Kidney (tissue), 14 donors: Measurements from ENCODE around the gene EPHA4. TPM values are rescaled to one million over a fixed set of nuclear protein-coding genes. Genes with fewer than 3 reads are reported as not detected.

ENCODE experiments used
- DNase-seq, 5 donors: peaks; one replicate each; pipeline ENCODE4 v3.0.0-alpha.2; 2013 to 2020
- FAIRE-seq: peaks from 2 replicates; lab custom pipeline; 2012; peaks lifted over from hg19 to GRCh38; lab: Jason Lieb, UNC
- H3K27ac ChIP-seq, 2 donors: one replicate each; pipeline ENCODE4 v1.7.0; 2013; ENCODE audit warnings: low read depth in 2 of 2, low read length in 2 of 2, inconsistent platforms in 1 of 2
- H3K27me3 ChIP-seq: one replicate; pipeline ENCODE4 v1.7.1; 2013; ENCODE audit warnings: low read length, inconsistent platforms; ENCODE audit not compliant: control insufficient read depth, insufficient read depth
- H3K36me3 ChIP-seq, 3 donors: one replicate each; pipeline versions ENCODE4 v1.7.0 to v1.7.1; 2013; ENCODE audit warnings: low read length in 3 of 3, control low read depth in 1 of 3, inconsistent platforms in 1 of 3; ENCODE audit not compliant: insufficient read depth in 3 of 3, control insufficient read depth in 2 of 3
- H3K4me1 ChIP-seq, 3 donors: one replicate each; pipeline versions ENCODE4 v1.7.0 to v1.7.1; 2013; ENCODE audit warnings: low read length in 3 of 3, inconsistent platforms in 1 of 3, low read depth in 1 of 3; ENCODE audit not compliant: control insufficient read depth in 2 of 3, insufficient read depth in 2 of 3
- H3K4me3 ChIP-seq, 3 donors: one replicate each; pipeline versions ENCODE4 v1.7.0 to v1.8.1; 2013; ENCODE audit warnings: low read length in 3 of 3, control low read depth in 1 of 3, inconsistent platforms in 1 of 3
- H3K9ac ChIP-seq, 3 donors: one replicate each; pipeline versions ENCODE4 v1.7.0 to v1.7.1; 2013; ENCODE audit warnings: low read length in 3 of 3, control low read depth in 1 of 3, inconsistent platforms in 1 of 3
- H3K9me3 ChIP-seq, 3 donors: one replicate each; pipeline versions ENCODE4 v1.7.0 to v1.7.1; 2013; ENCODE audit warnings: low read length in 3 of 3, control low read depth in 1 of 3, inconsistent platforms in 1 of 3; ENCODE audit not compliant: control insufficient read depth in 2 of 3, insufficient read depth in 1 of 3
- CTCF ChIP-seq: IDR thresholded peaks from 3 replicates; pipeline ENCODE4 v1.5.1; 2012; ENCODE audit warnings: mild to moderate bottlenecking, moderate library complexity, borderline replicate concordance; ENCODE audit not compliant: insufficient read depth; ENCODE audit errors: extremely low read depth
- intact Hi-C: fragments of 100-400 bp; cut with DNase I; formaldehyde crosslinking; loops from one replicate; pipeline ENCODE4 v1.11.1; 2022
- polyA plus RNA-seq: library from polyadenylated mRNA; stranded (reverse); fragments of 350-450 nt; fragmentation: Illumina TruSeq; extraction: RNeasy Lipid Tissue Mini Kit (QIAGEN cat#74804); gene quantifications from one replicate; pipeline ENCODE4 v1.2.3, GENCODE V29; 2014; ENCODE audit warnings: low read depth, low replicate concordance; ENCODE audit not compliant: insufficient read depth
- total RNA-seq: library from RNA; stranded (reverse); fragmentation: NEBNext Ultra II Directional; extraction: Animal tissue kit (Norgen Biotek cat#: 25700); gene quantifications from one replicate; pipeline ENCODE4 v1.2.1, GENCODE V29; 2021
- donor health status: control.
- donor health status: control.
- donor health status: control.
- donor health status: control.
- donor health status: control.
- donor health status: DM: yes; HTN: yes; CAD: no.
- donor health status: Normal renal cell carcinoma (clear cell type).

Gene EPHA4
- total and polyA plus RNA-seq, 2 donors from 2014 or later: 4.8 to 38.0 TPM

GRCh38 chr2:221454459-221455105, 117.5 kb downstream of the EPHA4 start:
- no peak for TF ChIP-seq CTCF
- intact Hi-C loops: no loop called here
- no peak for DNase-seq

GRCh38 chr2:221451862-221452788, 120.0 kb downstream of the EPHA4 start:
- DNase-seq: no peak
- TF ChIP-seq CTCF: no peak
- FAIRE-seq: no peak
- H3K27me3 ChIP-seq: no peaks in the 10 kb centered on the region
- H3K4me1 ChIP-seq: no peaks in the 10 kb centered on the region
- no peaks in the 10 kb centered on the region for H3K9me3 ChIP-seq
- no peak overlapping the region for H3K27ac ChIP-seq
- intact Hi-C loops: no loop called here
- H3K9ac ChIP-seq: no peak overlapping the region
- peaks cover 0 to 4% (median 3%) of the 10 kb centered on the region in 3 donors for H3K36me3 ChIP-seq
- H3K4me3 ChIP-seq: no peak overlapping the region

More at GRCh38 chr2:221454459-221455105, 117.5 kb downstream of the EPHA4 start:
- Histone ChIP-seq H3K36me3 (peaks cover 0 to 4% (median 3%) of the 10 kb centered on the region in 3 donors), H3K9ac (no peak overlapping the region), H3K4me1 (no peaks in the 10 kb centered on the region), H3K27ac (no peak overlapping the region), H3K9me3 (no peaks in the 10 kb centered on the region), H3K4me3 (no peak overlapping the region), H3K27me3 (no peaks in the 10 kb centered on the region)
- no peak for FAIRE-seq

- TF ChIP-seq CTCF: no peak
- intact Hi-C loops: no loop called here
These were observed 121.8 kb downstream of the EPHA4 start for GRCh38 chr2:221450280-221450679.

More at GRCh38 chr2:221450280-221450679, 121.8 kb downstream of the EPHA4 start:
- FAIRE-seq: no peak
- Histone ChIP-seq H3K9me3 (no peaks in the 10 kb centered on the region), H3K4me1 (no peaks in the 10 kb centered on the region), H3K27me3 (no peaks in the 10 kb centered on the region), H3K27ac (no peak overlapping the region), H3K9ac (no peak overlapping the region), H3K4me3 (no peak overlapping the region), H3K36me3 (peaks cover 0 to under 1% (median 0%) of the 10 kb centered on the region in 3 donors)
- DNase-seq: no peak
